Muscle of arm (tissue), 14 donors: Measurements from ENCODE around the gene TMEM214. TPM values are rescaled to one million over a fixed set of nuclear protein-coding genes. Genes with fewer than 3 reads are reported as not detected.

Source experiments
- DNase-seq: peaks from one replicate; pipeline ENCODE4 v3.0.0-alpha.2; 2013
- long read RNA-seq, 11 donors: transcript quantifications; one replicate each; lab custom pipeline, GENCODE V29; 2026
- polyA plus RNA-seq, 12 donors: library from polyadenylated mRNA; unstranded; fragments of 120-200 nt; gene quantifications; one replicate each; pipeline ENCODE4 v1.2.1, GENCODE V29; 2013; ENCODE audit not compliant: insufficient read length in 12 of 12

TMEM214 gene, protein sequence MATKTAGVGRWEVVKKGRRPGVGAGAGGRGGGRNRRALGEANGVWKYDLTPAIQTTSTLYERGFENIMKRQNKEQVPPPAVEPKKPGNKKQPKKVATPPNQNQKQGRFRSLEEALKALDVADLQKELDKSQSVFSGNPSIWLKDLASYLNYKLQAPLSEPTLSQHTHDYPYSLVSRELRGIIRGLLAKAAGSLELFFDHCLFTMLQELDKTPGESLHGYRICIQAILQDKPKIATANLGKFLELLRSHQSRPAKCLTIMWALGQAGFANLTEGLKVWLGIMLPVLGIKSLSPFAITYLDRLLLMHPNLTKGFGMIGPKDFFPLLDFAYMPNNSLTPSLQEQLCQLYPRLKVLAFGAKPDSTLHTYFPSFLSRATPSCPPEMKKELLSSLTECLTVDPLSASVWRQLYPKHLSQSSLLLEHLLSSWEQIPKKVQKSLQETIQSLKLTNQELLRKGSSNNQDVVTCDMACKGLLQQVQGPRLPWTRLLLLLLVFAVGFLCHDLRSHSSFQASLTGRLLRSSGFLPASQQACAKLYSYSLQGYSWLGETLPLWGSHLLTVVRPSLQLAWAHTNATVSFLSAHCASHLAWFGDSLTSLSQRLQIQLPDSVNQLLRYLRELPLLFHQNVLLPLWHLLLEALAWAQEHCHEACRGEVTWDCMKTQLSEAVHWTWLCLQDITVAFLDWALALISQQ
- 10 to 100 TPM in 11 of 12 donors, not detected in 1; 48.5 to 80.4 (median 65.7) TPM for polyA plus RNA-seq
- long read RNA-seq, donor 1, transcript TMEM214-208 (3 exons, 1,967 nt) = major isoform, 5 of 17 reads
- long read RNA-seq, donor 1, partial matches to known transcripts = 5 of 17 reads
- long read RNA-seq, donor 1, other reads (novel, unspliced or antisense) = 0 of 17 reads
- long read RNA-seq, donor 2, transcript TMEM214-201 (17 exons, 2,990 nt) = major isoform, 7 of 20 reads
- long read RNA-seq, donor 2, partial matches to known transcripts = 6 of 20 reads
- long read RNA-seq, donor 2, other reads (novel, unspliced or antisense) = 0 of 20 reads
- long read RNA-seq, donor 3, partial matches to known transcripts = 0 of 6 reads
- long read RNA-seq, donor 3, other reads (novel, unspliced or antisense) = 0 of 6 reads
- long read RNA-seq, donor 4, partial matches to known transcripts = 0 of 2 reads
- long read RNA-seq, donor 4, other reads (novel, unspliced or antisense) = 0 of 2 reads
- long read RNA-seq, donor 5, transcript TMEM214-201 (17 exons, 2,990 nt) = major isoform, 7 of 22 reads
- long read RNA-seq, donor 5, partial matches to known transcripts = 6 of 22 reads
- long read RNA-seq, donor 5, other reads (novel, unspliced or antisense) = 0 of 22 reads
- long read RNA-seq, donor 6, partial matches to known transcripts = 0 of 7 reads
- long read RNA-seq, donor 6, other reads (novel, unspliced or antisense) = 0 of 7 reads
- long read RNA-seq, donor 7, partial matches to known transcripts = 0 of 5 reads
- long read RNA-seq, donor 7, other reads (novel, unspliced or antisense) = 0 of 5 reads
- long read RNA-seq, donor 8, partial matches to known transcripts = 44 of 52 reads
- long read RNA-seq, donor 8, other reads (novel, unspliced or antisense) = 0 of 52 reads
- long read RNA-seq, donor 9, transcript TMEM214-208 (3 exons, 1,967 nt) = major isoform, 5 of 14 reads
- long read RNA-seq, donor 9, partial matches to known transcripts = 6 of 14 reads
- long read RNA-seq, donor 9, other reads (novel, unspliced or antisense) = 0 of 14 reads
- long read RNA-seq, donor 10, transcript TMEM214-201 (17 exons, 2,990 nt) = major isoform, 5 of 20 reads
- long read RNA-seq, donor 10, transcript TMEM214-208 (3 exons, 1,967 nt) = major isoform, 5 of 20 reads
- long read RNA-seq, donor 10, partial matches to known transcripts = 5 of 20 reads
- long read RNA-seq, donor 10, other reads (novel, unspliced or antisense) = 0 of 20 reads
- long read RNA-seq, donor 11, transcript TMEM214-201 (17 exons, 2,990 nt) = major isoform, 5 of 14 reads
- long read RNA-seq, donor 11, partial matches to known transcripts = 7 of 14 reads
- long read RNA-seq, donor 11, other reads (novel, unspliced or antisense) = 0 of 14 reads

DNA sequence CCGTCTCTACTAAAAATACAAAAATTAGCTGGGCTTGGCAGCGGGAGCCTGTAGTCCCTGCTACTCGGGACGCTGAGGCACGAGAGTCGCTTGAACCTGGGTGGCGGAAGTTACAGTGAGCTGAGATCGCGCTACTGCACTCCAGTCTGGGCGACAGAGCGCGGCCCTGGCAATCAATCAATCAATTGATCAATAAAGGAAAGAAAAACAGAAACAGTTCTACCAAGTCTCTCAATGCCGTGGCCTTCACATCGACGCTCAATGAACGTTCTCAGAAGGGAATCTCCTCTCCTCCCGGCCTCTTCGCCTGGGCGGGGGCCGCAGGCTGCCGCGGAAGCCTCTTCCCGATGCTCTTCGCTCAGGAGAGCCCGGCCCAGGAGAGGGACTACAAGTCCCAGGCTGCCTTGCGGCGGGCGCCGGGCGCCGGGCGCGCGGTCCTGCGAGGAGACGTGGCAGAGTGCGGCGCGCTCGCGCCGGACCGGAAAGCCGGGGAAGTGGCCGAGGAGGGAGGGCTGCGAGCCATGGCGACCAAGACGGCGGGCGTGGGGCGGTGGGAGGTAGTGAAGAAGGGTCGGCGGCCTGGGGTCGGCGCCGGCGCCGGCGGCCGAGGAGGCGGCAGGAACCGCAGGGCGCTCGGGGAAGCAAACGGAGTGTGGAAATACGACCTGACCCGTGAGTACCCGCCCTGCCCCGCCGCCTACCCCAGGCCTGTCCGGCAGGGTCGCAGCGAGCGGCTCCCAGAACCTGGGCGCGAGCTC, at the start of gene TMEM214:
Gene TMEM214, plus strand, starts transcription at position 471 of the 758 bp plus-strand sequence. Its CDS starts 51 bp downstream, at position 522.
- peak; percentile 89 for DNase-seq

DNA sequence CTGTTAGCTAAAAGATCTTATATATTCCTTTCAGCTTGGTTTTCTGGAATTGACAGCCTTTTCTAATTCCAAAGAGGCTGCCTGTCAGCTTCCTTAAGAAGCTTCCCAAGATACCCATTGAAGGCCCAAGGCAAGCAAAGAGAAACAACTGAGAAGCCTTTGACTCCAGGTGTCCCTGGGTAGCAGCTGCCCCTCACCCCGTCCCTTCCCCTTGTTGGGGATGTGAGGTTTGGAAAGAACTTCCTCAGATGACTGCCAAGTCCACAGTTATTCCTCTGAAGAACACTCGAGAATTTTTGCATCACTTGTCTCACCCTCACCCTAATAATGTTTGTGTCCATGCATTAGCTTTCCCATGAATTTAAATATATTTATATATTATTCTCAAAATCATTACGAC, 49.0 kb upstream of the TMEM214 start:
- DNase-seq = no peak

DNA sequence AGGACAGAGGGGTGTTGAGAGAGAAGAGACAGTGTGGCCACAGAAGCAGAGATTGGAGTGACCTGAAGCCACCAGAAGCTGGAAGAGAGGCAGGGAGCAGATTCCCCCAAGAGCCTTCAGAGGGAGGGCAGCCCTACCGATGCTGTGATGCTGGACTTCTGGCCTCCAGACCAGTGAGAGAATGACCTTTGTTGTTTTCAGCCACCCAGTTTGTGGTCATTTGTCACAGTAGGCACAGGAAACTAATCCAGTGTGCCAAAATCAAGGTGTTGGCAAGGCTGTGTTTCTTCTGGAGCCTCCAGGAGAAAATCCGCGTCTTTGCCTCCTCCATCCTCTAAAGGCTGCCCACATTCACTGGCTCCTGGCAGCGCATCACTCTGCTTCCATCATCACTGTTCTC, 47.0 kb upstream of the TMEM214 start:
- no peak for DNase-seq

DNA sequence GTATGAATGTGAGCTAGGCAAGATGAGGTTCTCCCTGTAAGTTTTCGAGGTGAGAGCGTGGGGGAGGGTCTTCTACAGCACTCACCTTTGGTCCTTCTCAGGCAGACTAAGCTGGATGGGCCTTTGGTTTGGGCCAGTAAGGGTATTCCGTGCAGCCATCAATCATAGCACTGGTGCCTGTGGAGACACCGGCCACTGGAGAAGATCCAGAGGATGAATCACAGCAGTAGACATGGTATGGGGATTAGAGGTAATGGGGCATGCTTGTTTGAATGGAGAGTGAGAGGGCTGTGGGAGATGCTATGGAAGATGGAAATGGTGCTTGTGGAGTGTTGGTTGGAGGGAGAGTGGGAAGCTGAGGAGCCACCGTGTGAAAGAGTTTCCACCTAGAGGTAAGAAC, 46.2 kb upstream of the TMEM214 start:
- DNase-seq = no peak

DNA sequence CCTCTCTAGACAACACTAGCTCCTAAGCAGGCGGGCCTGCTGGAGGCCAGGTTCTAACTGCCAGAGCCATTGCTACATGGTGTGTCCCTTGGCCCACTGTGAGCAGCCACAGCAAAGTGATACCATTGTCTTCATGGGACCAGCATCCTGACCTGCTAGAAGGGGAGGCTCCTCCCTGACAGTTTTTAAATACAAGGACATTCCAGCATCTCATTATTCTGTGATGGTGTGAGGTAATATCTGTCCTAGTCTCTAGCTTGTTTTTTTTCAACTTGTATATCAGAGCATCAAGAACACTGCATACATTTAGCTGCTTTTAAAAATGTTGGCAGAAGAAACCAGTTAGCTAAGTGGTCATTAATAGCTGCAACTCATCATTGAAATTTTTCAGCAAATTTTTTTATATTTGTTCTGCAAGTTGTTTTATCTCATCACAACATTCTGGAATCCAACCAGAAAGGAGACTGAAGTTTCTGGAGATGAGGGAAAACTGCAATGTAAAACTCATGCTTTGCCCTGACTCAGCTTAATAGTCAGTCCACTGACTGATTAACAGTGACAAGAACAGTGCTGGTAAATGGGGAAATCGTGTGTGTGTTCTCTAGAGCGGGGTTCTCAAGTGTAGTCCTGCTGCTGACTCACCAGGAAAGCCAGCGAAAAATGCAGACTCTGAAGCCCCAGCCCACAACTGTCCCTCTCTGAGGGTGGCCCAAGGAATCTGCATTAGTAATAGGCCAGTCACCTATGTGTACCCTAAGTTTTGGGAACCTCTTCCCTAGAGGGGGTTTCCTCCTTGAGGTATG, 44.5 kb upstream of the TMEM214 start:
- DNase-seq = no peak

DNA sequence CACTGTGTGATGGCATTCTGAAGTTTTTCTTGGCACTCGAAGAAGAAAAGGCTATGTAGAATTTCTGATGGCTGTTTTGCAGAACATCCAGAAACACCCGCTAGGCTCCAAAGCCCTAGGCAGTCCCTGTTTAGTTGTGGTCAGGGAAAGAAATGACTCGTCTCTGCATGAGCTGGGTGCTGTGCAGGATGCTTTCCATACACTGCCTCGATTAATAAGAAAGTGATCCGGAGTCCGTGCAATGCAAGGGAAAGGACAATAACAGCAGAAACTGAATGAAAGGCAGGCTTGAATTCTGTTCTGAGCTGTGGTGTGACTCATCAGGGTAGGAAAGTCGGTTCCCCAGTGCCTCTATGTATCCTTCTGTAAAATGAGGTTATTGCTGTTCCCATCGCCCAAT, 43.6 kb upstream of the TMEM214 start:
- no peak for DNase-seq

DNA sequence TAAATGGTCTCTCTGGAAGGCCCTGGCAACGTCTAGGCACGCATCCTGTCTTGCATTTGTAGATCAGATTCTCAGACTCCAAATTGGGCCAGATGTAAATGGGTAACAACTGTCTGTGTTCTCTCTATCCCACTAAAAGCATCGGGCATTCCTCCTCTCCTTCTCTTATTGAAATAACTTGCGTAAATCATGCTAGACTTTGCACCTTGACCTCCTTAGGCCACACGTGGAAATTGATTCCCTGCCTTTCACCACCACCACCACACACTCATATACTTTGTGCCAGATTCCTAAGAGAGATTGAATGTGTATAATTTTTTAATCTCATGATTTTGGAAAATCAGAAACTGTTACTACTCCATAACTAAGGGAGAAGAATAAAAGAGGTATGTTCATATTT, 41.0 kb upstream of the TMEM214 start:
- no peak for DNase-seq

DNA sequence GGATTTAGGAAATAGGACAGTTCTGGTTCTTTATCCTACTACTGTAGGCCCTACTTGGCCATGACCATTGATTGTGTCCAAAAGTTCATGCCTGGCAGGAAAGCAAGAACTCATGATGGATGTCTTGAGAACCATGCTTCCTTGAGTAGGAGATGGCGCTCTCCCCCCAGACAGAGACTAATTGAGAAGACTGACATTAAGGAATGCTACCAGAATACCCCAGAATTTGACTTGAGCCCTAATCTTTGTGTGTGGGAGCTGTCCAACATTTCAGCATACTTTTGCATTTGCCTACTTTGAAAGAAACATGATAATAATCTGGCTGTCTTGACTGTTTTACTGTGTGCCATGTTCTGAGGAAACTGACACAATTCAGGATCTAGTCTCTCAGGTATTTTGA, 39.0 kb upstream of the TMEM214 start:
- no peak for DNase-seq

DNA sequence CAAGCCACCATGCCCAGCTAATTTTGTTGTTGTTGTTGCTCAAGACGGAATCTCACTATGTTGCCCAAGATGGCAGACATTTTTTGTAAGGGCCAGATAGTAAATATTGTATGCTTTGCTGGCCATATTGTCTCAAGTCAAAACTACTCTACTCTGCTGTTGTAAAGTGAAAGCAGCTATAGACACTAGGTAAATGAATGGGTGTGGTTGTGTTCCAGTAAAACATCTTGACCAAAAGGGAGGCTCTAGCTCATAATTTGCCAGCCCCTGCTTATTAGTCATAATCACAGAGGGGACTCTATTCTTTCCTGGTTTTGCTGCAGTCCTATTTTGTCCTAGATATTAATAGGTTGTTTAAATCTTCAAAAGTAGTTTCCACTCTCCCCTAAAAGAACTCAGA, 37.8 kb upstream of the TMEM214 start:
- no peak for DNase-seq

DNA sequence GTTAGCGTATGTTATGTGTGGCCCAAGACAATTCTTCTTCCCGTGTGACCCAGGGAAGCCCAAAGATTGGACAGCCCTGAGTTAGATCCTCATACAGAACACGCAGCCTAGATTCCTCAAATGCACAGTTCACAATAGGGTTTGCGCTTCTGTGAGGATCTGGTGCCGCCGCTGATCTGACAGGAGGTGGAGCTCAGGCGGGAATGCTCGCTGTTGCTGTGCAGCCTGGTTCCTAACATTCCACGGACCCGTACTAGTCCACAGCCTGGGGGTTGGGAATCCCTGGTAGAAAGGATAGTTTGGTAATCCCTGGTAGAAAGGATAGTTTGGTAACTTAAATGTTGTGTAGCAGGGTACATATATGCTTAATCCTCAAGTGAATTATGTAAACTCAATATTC, 35.4 kb upstream of the TMEM214 start:
- DNase-seq = no peak

DNA sequence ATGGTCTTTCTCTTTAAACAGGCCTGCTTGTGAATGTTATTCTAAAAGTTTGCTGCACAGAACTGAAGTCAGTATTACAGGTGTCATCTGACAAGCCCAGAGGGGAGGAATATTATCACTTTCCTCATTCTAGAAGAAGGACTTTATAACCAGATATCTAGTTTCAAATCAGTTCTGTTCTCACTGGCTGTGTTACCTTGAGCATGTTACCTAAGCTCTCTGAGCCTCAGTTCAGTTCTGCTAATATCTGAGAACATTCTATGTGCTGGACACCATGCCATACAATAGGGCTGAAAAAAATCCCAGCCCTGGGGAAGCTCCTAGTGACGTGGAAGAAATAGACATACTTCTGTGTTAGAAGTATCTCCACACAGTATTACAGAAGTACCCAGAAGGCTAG, 34.4 kb upstream of the TMEM214 start:
- no peak for DNase-seq

DNA sequence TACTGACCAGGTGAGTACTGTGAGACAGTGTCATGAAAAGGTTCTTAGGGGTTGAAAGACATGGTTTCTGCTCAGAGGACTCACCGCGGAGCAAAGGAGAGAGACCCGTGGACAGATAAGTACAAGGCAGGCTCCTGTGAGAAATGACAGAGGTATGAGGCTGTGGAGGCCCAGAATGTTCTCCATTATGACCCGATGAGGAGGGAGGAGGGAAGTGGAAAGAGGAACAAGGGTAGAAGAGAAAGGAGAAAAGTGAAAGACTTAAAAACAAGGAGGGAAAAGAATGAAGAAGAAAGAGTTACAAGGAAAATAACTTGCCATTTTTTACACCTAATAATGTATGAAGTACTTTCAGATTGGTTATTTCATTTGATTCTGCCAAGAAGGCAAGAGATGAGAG, 32.5 kb upstream of the TMEM214 start:
- DNase-seq = no peak

DNA sequence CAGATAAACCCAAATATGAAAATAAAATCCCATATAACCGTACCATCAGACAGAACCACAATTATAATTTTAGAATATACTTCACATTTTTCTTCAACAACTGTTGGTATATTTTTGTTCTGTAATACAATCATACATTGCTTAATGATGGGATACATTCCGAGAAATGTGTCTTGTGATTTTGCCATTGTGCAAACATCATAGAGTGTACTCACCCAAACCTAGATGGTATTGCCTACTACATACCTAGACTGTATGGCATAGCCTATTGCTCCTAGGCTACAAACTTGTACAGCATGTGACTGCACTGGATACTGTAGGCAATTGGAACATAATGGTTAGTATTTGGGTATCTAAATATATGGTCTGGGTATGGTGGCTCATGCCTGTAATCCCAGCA, 31.8 kb upstream of the TMEM214 start:
- DNase-seq = no peak

DNA sequence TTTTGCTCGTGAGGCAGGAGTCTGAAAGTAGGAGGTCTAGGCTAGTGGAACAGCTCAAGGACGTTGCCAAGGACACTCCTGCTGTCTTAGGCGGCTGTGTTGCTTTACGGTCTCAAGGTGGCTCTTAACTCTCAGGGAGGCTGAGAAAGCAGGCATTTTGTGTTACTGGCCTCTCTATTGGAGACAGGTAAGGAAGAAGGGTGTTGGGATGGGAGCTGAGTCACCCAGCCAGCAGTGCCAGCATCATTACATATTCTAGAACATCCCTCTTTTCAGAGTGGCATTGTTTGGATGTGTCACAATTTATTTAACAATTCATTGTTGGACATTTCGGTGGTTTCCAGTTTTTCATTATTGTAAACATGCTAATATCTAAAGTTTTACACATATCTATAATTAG, 30.8 kb upstream of the TMEM214 start:
- no peak for DNase-seq

DNA sequence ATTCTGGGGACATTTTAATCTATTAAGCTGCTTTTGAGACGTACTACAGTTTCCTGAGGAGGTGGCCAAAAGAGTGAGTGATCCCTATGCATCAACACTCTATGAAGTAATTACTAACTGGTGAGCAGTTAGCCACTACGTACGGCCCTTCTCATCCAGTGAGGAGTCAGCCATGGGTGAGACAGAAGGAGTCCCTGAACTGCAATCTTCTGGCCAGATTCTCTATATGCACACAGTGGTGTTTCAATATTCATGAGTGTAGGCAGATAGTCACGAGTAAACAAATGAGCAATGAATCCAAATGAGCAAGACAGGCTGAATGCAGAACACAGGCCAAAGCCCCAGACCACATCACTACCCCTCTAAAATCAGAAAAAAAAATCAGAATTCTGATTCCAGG, 29.8 kb upstream of the TMEM214 start:
- DNase-seq = no peak

DNA sequence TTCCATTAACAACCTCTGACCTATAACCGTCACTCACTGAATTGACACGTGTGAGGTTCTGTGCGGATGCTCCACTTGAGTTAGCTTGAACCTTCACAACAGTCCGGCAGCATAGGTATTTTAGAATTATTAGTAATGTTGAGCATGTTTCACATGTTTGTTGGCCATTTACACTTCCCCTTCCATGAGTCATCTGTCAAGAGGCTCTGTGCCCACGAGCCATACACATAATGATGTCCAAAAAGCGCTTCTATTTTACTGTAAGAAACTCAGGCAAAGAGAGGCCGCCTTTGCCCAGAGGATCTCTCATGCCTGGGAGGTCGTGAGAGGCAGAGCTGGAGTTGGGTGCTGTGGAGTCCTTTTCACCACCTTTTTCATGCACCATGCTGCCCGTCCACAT, 28.9 kb upstream of the TMEM214 start:
- no peak for DNase-seq

DNA sequence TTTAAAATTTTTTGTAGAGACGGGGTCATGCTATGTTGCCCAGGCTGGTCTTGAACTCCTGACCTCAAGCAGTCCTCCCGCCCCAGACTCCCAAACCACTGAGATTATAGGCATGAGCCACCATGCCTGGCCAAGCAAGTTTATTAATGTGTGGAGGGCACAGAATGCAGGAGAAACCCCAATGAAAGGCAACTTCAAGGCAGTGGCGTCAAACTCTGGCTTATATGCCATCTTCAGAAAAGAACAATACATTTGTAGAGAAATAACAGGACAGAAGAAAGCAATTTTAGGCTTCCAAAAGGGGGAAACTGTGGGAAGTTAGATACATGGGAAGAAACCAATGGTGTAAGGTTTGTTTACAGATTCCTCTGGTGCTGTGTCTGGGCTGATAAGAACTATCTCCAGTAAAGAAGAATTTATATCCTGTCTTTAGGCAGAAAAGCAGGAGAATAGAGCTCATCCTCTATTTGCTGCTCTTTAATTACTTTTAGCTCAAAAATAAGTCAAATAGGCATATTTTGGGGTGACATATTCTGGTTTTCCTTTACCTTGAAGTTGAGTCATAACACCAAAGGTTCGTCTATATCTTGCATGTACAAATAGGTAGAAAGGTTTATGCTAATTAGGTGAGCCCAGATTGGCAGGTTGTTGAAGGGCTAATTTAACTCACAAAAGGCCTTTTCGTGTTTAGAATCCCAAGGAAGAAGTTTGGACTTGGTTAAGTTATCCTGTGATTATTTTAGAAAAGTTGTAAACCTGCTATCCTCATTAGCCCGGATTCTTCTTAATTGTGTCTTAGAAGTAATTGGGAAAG, 26.0 kb upstream of the TMEM214 start:
- DNase-seq = no peak
